SK-N-DZ (cell line): ENCODE results near the gene MAGEA12. TPM values are rescaled to one million over a fixed set of nuclear protein-coding genes. Genes with fewer than 3 reads are reported as not detected.
"Not testable (repeated sequence)": the region's sequence is repeated elsewhere in the genome, so short reads cannot be mapped to it uniquely, and the experiment has no call there.

Experiments
- DNase-seq: peaks from one replicate; pipeline ENCODE4 v3.0.0-alpha.2; 2015; ENCODE audit warnings: low spot score
- polyA plus RNA-seq, 2 experiments: library from polyadenylated mRNA; depleted of rRNA; stranded (reverse); fragments of >200 nt; gene quantifications; 2 replicates each; pipeline ENCODE4 v1.2.3, GENCODE V29; 2014

MAGEA12 gene
- 91.0 and 104 TPM in 2 replicates for polyA plus RNA-seq (2014; cell fraction: cytosol; rRNA removed)
- 50.6 and 70.0 TPM in 2 replicates for polyA plus RNA-seq (2014; cell fraction: nucleus; rRNA removed)

- peak; percentile 69 for DNase-seq
These were observed at the start of gene MAGEA12, which contains the start of gene CSAG1 for GRCh38 chrX:152733261-152733975. TSS of gene MAGEA12 (plus strand) at chrX:152733757. CDS start at chrX:152736162, 2,405 bp downstream. TSS of gene CSAG1 (minus strand) at chrX:152733721. CDS start at chrX:152732460, 1,261 bp downstream.

- DNase-seq = not testable (repeated sequence)
These were observed 35.3 kb upstream of the MAGEA12 start, which contains the start of gene MAGEA3 for GRCh38 chrX:152697952-152698931. TSS of gene MAGEA3 (plus strand) at chrX:152698794. CDS start at chrX:152700833, 2,039 bp downstream.

GRCh38 chrX:152700390-152700789, 33.2 kb upstream of the MAGEA12 start:
- DNase-seq = not testable (repeated sequence)

- DNase-seq = not testable (repeated sequence)
These were observed 27.1 kb upstream of the MAGEA12 start for GRCh38 chrX:152706500-152706899.

- DNase-seq = not testable (repeated sequence)
These were observed 24.4 kb upstream of the MAGEA12 start, which contains the start of gene CSAG2 for GRCh38 chrX:152709173-152709572. TSS of gene CSAG2 (minus strand) at chrX:152709273. CDS start at chrX:152709112, 161 bp downstream.

GRCh38 chrX:152713195-152713594, 20.4 kb upstream of the MAGEA12 start:
- DNase-seq = not testable (repeated sequence)

- not testable (repeated sequence) for DNase-seq
These were observed 19.5 kb upstream of the MAGEA12 start, which contains the start of gene MAGEA2B for GRCh38 chrX:152713815-152714787. TSS of gene MAGEA2B (plus strand) at chrX:152714628. CDS start at chrX:152717107, 2,479 bp downstream.

- DNase-seq = no peak
These were observed 8.1 kb upstream of the MAGEA12 start for GRCh38 chrX:152725409-152725808.

GRCh38 chrX:152734143-152734858, 744 bp downstream of the MAGEA12 start:
- DNase-seq = not testable (repeated sequence)

GRCh38 chrX:152735101-152735500, 1.5 kb downstream of the MAGEA12 start:
- DNase-seq = no peak

GRCh38 chrX:152735860-152736511, 2.4 kb downstream of the MAGEA12 start:
- no peak for DNase-seq

GRCh38 chrX:152736528-152736927, 3.0 kb downstream of the MAGEA12 start:
- not testable (repeated sequence) for DNase-seq

GRCh38 chrX:152738560-152738959, 5.0 kb downstream of the MAGEA12 start:
- no peak for DNase-seq

- DNase-seq = not testable (repeated sequence)
These were observed 20.4 kb downstream of the MAGEA12 start, which contains the start of gene MAGEA2 for GRCh38 chrX:152753686-152754650. TSS of gene MAGEA2 (minus strand) at chrX:152753842. CDS start at chrX:152751363, 2,479 bp downstream.

- not testable (repeated sequence) for DNase-seq
These were observed 21.3 kb downstream of the MAGEA12 start for GRCh38 chrX:152754871-152755270.

GRCh38 chrX:152758918-152759317, 25.4 kb downstream of the MAGEA12 start, which contains the start of gene CSAG3:
TSS of gene CSAG3 (plus strand) at chrX:152759218.
- DNase-seq = not testable (repeated sequence)

GRCh38 chrX:152759544-152759943, 26.0 kb downstream of the MAGEA12 start:
- not testable (repeated sequence) for DNase-seq

GRCh38 chrX:152761582-152761981, 28.0 kb downstream of the MAGEA12 start:
- DNase-seq = not testable (repeated sequence)
